Central memory CD8-positive, alpha-beta T cell (primary cell): ENCODE measurements around the gene LYRM4.
A peak's percentile ranks its signal among the peaks of the same experiment; 100 is the strongest.

ENCODE experiments used
- ATAC-seq: fragments of 150-1000 bp; cut with Tn5 transposase; replicated peaks from 2 replicates; pipeline ENCODE4 v1.10.0; 2022; ENCODE audit warnings: mild to moderate bottlenecking, moderate FRiP score, moderate number of reproducible peaks; ENCODE audit not compliant: poor library complexity, severe bottlenecking; ENCODE audit errors: extremely low read depth
- DNase-seq, 2 donors: peaks; one replicate each; pipeline ENCODE4 v3.0.0; 2021; ENCODE audit warnings: low spot score in 2 of 2
- H3K27ac Mint-ChIP-seq: one replicate; pipeline ENCODE4 v1.8.0; 2022; ENCODE audit warnings: low read depth, mild to moderate bottlenecking, moderate library complexity, mixed read lengths
- H3K27me3 Mint-ChIP-seq: one replicate; pipeline ENCODE4 v1.8.0; 2022; ENCODE audit warnings: mixed read lengths
- H3K36me3 Mint-ChIP-seq: one replicate; pipeline ENCODE4 v1.8.0; 2022; ENCODE audit warnings: mild to moderate bottlenecking, moderate library complexity, mixed read lengths; ENCODE audit not compliant: insufficient read depth
- H3K4me1 Mint-ChIP-seq: one replicate; pipeline ENCODE4 v1.8.0; 2022; ENCODE audit warnings: mixed read lengths
- H3K4me3 Mint-ChIP-seq: one replicate; pipeline ENCODE4 v1.8.0; 2022; ENCODE audit warnings: mild to moderate bottlenecking, moderate library complexity, mixed read lengths
- H3K9me3 Mint-ChIP-seq: one replicate; pipeline ENCODE4 v1.8.0; 2022; ENCODE audit warnings: mixed read lengths

LYRM4 gene

DNA sequence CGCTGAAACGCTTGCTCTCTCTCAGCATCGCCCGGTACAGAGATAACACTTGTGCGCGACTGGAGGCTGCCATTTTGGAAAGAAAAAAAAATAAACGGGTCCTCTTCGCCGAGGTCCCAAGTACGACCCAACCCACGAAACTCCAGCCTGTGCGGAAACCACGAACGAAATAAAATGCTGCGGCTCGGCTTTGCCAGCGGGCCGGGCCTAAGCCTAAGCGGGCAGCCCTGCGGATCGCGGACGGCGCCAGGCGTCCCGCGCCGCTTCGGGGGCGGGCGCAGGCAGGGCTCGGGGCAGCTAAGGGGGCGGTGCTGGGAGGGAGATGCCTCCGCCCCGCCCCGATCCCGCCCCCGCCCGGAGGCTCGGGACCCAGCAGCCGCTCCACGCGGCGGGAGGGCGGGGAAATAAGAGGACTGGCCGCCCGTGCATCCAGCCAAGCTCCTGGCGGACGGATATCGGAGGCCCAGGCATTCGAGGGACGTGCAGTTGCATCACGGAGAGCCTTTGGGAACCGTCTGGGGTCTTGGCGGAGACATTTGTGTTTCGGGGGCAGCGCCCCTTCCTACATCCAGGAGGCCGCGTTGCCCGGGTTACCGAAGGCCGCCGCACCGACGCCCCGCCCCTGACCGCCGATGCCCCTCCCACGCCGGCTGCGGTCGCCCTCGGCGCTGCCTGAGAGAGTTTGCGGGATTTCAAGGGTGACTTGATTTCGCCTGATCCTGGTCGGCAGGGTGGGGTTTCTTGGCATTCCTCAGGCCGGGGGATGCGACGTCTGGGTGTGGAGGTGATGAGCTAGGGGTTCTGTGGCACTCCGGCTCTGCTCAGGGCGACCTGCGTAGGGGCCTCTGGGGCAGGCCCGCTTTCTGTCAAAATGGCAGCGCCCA, at the start of gene LYRM4, which contains the start of gene FARS2:
TSS of gene LYRM4 (minus strand) at position 290 of the 884 bp plus-strand sequence. CDS start at position 73, 217 bp downstream.
TSS of gene FARS2 (plus strand) at position 853 of the 884 bp plus-strand sequence.
- Mint-ChIP-seq H3K36me3 (peaks cover 12% of the 10 kb centered on the region), H3K4me3 (peak within 1 kb of the TSS; percentile 98), H3K9me3 (no peaks in the 10 kb centered on the region), H3K4me1 (peaks cover 30% of the 10 kb centered on the region), H3K27ac (peak within 1 kb of the TSS; percentile 100), H3K27me3 (no peaks in the 10 kb centered on the region)
- ATAC-seq, result peak; percentile 72
- peak; percentile 91 to 98 for DNase-seq

DNA sequence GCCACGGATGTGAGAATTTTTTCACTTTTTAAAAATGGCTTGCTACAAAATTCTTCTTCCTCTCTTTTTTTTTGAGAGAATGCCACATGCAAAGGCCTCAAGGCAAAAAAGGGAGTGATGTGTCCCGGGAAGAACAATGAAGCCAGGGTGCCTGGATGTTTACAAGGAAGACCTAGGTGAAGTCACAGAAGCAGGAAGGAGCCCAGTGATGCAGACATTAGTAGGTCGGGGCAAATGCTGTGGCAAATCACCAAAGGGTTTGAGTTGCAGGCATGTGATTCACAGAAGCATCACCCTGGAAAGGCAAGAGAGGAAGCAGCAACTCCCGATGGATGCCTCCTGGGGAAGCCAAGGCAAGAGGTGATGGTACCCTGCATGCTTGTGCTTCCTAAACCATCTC, 47.3 kb upstream of the LYRM4 start:
- no peak for DNase-seq
- H3K27ac Mint-ChIP-seq, result no peak overlapping the region
- peaks cover 31% of the 10 kb centered on the region for H3K4me1 Mint-ChIP-seq
- H3K27me3 Mint-ChIP-seq, result no peaks in the 10 kb centered on the region
- no peak for ATAC-seq
- peaks cover 3% of the 10 kb centered on the region for H3K36me3 Mint-ChIP-seq
- no peak overlapping the region for H3K4me3 Mint-ChIP-seq
- no peaks in the 10 kb centered on the region for H3K9me3 Mint-ChIP-seq

DNA sequence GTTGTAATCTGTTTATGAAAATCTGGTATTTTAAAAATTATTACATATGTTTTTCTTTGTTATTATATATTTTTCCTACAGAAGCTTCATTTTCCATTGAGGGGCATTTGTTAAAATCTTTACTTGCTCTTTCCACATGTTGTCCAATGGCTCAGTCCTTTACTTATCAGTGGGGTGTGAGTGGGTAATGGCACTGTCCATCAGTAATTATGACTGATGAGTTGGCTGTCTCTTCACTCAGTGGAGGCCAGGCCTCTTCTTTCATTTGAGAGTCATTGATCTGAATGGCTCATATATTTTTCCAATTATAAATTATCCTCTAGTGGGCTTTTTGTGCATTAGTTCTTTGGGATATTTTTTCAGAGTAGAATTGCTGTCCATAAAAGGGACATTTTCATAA, 46.3 kb upstream of the LYRM4 start:
- ATAC-seq (no peak), DNase-seq (no peak)
- Mint-ChIP-seq H3K4me1 (peaks cover 34% of the 10 kb centered on the region), H3K9me3 (no peaks in the 10 kb centered on the region), H3K4me3 (no peak overlapping the region), H3K27ac (no peak overlapping the region), H3K27me3 (no peaks in the 10 kb centered on the region), H3K36me3 (peaks cover 3% of the 10 kb centered on the region)

DNA sequence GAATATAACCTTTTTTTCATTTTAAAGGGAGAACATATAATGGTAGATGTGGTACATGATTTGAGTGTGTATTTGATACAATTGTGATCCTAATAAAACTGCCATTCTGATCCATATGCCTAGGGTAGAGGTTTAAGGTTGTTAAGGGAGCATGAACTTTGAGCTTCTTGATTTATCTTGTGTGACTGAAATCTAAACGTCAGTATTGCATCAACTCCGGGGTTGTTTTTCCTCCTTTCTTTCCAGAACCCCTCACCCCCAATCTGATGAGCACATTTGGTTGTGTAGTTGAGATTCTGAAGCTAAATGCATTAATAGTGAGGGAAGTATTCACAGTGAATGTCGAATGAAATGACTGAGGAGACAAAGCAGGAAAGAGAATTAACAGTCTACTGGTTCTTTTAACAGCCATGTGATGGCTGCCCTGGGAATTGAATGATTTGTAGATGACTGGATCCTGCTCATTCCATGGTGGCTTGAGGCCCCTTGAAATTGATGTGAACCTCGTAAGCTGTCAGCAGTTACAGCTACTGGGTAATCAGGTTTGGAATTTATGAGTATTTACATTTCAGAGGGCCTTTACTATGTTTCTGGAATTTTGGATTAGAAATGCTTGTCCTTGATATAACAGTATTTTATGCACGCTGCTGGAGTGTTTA, 45.3 kb upstream of the LYRM4 start:
- H3K27me3 Mint-ChIP-seq, result no peaks in the 10 kb centered on the region
- H3K4me1 Mint-ChIP-seq, result peaks cover 43% of the 10 kb centered on the region
- DNase-seq, result no peak
- H3K9me3 Mint-ChIP-seq, result no peaks in the 10 kb centered on the region
- no peak overlapping the region for H3K4me3 Mint-ChIP-seq
- H3K36me3 Mint-ChIP-seq, result peaks cover 3% of the 10 kb centered on the region
- H3K27ac Mint-ChIP-seq, result no peak overlapping the region
- ATAC-seq, result no peak

DNA sequence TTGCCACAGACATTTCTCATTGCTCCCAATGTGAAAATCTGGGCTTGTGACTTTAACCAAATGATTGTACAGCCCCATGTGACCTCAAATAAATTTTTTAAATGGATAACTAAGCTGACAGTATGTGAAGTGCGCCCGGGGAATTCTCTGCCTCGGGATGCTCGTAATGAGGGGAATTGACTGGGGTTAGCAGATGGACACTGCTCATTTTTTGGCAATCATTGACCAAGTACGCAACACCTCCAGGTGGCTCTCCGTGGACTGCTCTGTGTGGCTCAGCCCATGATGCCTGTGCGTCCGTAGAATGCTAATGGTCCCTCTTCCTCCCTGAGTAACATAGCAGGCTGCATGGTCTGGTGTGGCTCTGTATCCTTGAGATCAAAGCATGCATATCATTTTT, 42.9 kb upstream of the LYRM4 start:
- peak overlapping the region; percentile 63 for H3K4me3 Mint-ChIP-seq
- no peaks in the 10 kb centered on the region for H3K27me3 Mint-ChIP-seq
- H3K9me3 Mint-ChIP-seq, result no peaks in the 10 kb centered on the region
- no peak for ATAC-seq
- DNase-seq, result no peak
- peaks cover 31% of the 10 kb centered on the region for H3K4me1 Mint-ChIP-seq
- H3K36me3 Mint-ChIP-seq, result peaks cover 3% of the 10 kb centered on the region
- no peak overlapping the region for H3K27ac Mint-ChIP-seq

DNA sequence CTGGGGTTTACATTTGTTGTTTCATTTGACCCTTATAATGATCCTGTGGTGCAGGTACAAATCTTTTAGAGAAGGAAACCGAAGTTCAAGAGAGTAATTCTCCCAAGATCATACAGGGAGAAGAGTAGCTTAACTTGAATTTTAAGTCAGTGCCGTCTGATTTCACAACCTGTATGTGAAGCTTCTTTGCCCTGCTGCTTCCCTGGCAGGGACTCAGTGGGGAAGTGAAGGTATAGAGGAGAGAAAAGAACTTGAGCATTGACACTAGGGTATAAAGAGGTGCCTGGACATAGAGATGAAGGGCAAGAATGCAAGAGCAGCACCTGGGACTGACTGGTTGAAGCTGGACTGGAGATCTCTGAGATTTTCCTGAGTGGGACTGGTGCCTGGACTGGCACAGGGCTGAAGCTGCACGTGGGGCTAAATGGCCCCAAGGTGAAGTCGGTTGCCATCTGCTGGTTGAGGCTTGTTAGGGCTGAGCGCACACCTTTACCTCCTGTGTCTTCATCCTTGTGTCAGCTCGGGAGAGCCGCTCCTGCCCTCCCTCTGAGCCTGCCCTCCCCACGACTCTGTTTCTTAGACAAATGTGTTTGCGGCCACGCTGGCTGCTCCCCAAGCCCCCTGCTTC, 42.4 kb upstream of the LYRM4 start:
- Mint-ChIP-seq H3K36me3 (peaks cover under 1% of the 10 kb centered on the region), H3K27me3 (no peaks in the 10 kb centered on the region), H3K4me1 (peaks cover 31% of the 10 kb centered on the region), H3K27ac (peak overlapping the region; percentile 47), H3K4me3 (peak overlapping the region; percentile 63), H3K9me3 (no peaks in the 10 kb centered on the region)
- DNase-seq, result peak; percentile 37 to 45
- peak; percentile 91 for ATAC-seq

DNA sequence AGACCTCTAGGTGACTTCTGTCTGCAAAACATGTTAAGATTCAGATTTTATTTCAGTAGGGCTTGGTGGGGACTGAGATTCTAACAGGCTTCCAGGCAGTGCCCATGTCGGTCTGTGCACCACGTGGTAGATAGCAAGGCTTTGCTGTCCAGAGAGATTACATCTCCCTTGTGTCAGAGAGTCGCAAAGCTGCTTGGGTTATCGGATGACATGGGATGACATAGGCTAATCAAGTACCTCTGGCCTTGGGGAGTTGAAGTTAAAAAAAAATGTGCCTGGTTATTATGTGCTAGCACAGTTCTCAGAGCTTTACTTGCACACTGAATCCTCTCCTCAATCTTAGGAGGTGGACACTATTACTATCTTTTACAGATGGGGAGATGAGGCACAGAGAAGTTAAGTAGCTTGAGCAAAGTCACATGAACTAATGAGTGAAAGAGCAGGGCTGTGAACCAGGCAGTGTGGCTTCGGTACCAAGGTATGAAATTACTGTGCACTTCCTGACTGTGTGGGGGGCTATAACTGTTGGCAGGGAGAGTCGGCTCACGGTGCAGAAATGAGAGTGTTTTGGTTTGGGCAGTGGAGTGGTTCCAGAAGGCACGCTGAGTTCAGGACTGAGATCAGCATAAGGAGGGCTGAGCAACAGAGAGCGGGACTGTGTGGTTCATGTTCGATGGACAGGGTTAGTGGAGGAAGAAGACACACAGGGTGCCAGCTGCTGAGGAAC, 41.6 kb upstream of the LYRM4 start:
- Mint-ChIP-seq H3K27ac (peak overlapping the region; percentile 47), H3K4me1 (peaks cover 27% of the 10 kb centered on the region), H3K27me3 (no peaks in the 10 kb centered on the region), H3K4me3 (peak overlapping the region; percentile 63), H3K36me3 (no peaks in the 10 kb centered on the region), H3K9me3 (no peaks in the 10 kb centered on the region)
- DNase-seq (no peak), ATAC-seq (peak; percentile 71)

DNA sequence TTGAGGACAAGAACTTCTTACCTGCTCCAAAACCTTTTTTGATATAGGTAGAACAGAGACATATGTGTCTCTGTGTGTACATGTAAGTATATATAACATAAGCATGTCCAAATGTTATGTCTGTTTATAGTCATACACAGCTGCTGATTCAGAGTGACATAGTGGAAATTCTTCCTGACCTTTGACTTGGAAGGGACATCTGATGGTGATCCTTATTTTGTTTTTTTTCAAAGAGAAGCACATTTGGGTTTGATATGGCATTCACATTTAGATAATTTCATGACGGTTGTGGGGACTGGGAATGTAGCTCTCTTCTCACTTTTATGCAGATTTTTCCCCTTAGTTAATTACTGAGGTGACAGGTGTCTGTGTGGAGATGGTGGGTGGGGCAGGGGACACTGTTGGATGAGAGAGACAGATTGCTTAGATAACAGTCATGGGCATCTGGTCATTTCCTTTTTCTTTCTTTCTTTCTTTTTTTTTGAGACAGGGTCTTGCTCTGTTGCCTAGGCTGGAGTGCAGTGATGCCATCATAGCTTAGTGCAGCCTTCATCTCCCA, 39.5 kb upstream of the LYRM4 start:
- H3K4me1 Mint-ChIP-seq, result peaks cover 31% of the 10 kb centered on the region
- no peak overlapping the region for H3K4me3 Mint-ChIP-seq
- DNase-seq (no peak), ATAC-seq (no peak)
- peaks cover 2% of the 10 kb centered on the region for H3K36me3 Mint-ChIP-seq
- H3K27ac Mint-ChIP-seq, result no peak overlapping the region
- no peaks in the 10 kb centered on the region for H3K27me3 Mint-ChIP-seq
- H3K9me3 Mint-ChIP-seq, result no peaks in the 10 kb centered on the region

DNA sequence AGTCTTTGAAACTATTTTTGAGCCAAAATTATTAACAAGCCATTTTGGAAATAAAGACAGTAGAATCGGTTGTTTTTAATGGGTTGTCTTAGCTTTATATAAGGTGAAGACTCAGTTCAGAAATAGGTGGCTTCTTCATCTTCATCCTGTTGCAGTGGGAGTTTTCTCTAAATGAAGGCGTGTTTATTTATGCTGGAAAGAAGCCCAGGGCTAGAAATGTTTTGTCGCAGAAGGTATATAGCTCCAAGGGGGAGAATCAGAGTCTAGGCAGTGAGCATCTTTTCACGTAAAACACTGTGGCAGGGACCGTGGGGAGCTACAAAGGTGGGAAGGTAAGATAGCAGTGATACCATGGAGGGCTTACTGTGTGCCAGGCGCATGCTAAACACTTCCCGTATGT, 34.9 kb upstream of the LYRM4 start:
- H3K27me3 Mint-ChIP-seq, result no peaks in the 10 kb centered on the region
- no peaks in the 10 kb centered on the region for H3K9me3 Mint-ChIP-seq
- H3K36me3 Mint-ChIP-seq, result peaks cover 2% of the 10 kb centered on the region
- DNase-seq, result no peak
- H3K27ac Mint-ChIP-seq, result no peak overlapping the region
- H3K4me3 Mint-ChIP-seq, result no peak overlapping the region
- peaks cover 31% of the 10 kb centered on the region for H3K4me1 Mint-ChIP-seq
- ATAC-seq, result no peak

DNA sequence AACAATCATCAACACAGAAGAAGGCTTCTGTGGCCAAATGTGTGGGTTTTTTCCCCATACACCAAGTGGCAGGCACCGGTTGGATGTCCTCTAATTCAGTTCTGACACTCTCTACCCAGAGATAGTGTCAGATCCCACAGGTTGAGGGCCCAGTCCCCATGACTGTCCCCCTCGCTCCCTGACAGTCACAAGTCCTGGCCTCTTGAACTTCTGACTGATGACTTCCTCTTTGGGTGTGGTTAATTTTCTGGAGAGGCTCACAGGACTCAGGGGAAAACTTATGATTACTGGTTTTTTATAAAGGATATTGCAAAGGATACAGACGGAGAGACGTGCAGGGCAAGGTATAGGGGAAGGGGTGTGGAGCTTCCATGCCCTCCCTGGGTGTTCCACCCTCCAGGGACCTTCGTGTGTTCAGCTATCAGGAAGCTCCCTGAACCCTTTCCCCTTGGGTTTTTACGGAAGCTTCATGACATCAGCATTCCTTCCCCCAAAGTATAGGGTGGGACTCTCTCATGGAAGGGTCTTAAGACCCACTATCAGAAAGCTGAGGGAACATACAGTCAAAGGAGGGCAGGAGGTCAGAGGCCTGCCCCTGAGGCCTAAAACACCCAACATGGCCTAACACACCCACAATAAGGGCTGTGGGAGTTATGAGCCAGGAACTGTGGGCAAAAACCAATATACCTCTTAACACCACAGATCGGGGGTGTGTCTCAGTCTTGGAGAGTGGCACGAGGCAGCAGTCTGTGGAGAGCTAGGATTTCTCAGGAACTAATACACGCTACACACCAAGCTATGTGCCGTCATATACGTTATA, 33.9 kb upstream of the LYRM4 start:
- Mint-ChIP-seq H3K9me3 (no peaks in the 10 kb centered on the region), H3K4me1 (peaks cover 31% of the 10 kb centered on the region), H3K27me3 (no peaks in the 10 kb centered on the region), H3K4me3 (no peak overlapping the region), H3K27ac (peak overlapping the region; percentile 4), H3K36me3 (peaks cover 2% of the 10 kb centered on the region)
- DNase-seq (no peak), ATAC-seq (no peak)

DNA sequence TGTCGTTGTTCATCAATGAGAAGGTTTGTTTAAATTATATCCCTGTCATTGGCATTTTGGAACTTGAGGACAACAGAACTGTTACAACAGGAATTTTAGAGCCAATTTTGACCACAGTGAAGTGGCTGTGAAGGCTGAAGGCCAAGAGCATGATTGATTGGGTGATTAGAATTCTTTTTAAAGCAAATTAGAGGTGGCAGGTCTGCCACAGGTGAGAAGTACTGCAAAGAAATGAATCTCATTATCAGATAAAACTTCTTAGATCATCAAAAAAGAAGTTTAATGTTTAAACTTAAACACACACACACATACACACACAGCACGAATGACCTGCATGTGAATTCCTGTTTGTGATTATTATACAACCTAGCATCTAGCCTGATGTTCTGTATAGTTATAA, 32.9 kb upstream of the LYRM4 start:
- no peak for DNase-seq
- Mint-ChIP-seq H3K9me3 (no peaks in the 10 kb centered on the region), H3K27ac (peak overlapping the region; percentile 4), H3K36me3 (peaks cover 2% of the 10 kb centered on the region), H3K27me3 (no peaks in the 10 kb centered on the region), H3K4me1 (peaks cover 31% of the 10 kb centered on the region), H3K4me3 (no peak overlapping the region)
- ATAC-seq, result no peak
